Stimulated activated CD4-positive, alpha-beta T cell treated with anti-CD3 and anti-CD28 coated beads, Interleukin-1b, Interleukin-23, amount 100 ng/mL, for 4 hours (primary cell): Measurements from ENCODE around the gene GAB2.
A peak's percentile ranks its signal among the peaks of the same experiment; 100 is the strongest.

Experiments used
- DNase-seq, 2 donors: peaks; one replicate each; pipeline ENCODE4 v3.0.0-alpha.2; 2020; ENCODE audit warnings: low read depth in 2 of 2

Gene GAB2

GRCh38 chr11:78427615-78428265 is 10.1 kb upstream of the GAB2 start:
- DNase-seq, result no peak

GRCh38 chr11:78426845-78427244 is 9.2 kb upstream of the GAB2 start:
- DNase-seq, result no peak

GRCh38 chr11:78425399-78426070 is 7.9 kb upstream of the GAB2 start:
- DNase-seq, result no peak

- DNase-seq, result no peak
These were observed 7.0 kb upstream of the GAB2 start for GRCh38 chr11:78424334-78425270.

DNA sequence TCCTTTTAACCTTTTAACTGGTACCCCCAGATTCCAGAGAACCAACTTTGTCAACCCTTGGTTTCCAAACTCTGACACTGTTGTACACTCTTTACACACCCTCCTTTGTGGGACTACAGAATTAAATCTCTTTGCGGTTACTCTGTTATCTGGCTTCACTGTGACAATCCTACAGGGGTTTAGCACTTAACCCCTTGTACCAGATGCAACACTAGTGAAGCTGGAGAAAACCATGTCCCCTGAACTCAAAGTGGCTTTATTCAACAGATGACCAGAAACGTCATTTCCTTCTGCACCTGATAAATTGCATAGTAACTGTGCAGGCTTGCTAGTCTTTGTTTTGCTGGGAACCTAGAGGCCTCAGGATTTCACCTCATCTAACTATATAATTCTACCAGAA is 5.6 kb upstream of the GAB2 start:
- no peak for DNase-seq

- peak in 1 of 2 donors; percentile 38 for DNase-seq
These were observed 3.2 kb upstream of the GAB2 start for GRCh38 chr11:78420796-78421209.

DNA sequence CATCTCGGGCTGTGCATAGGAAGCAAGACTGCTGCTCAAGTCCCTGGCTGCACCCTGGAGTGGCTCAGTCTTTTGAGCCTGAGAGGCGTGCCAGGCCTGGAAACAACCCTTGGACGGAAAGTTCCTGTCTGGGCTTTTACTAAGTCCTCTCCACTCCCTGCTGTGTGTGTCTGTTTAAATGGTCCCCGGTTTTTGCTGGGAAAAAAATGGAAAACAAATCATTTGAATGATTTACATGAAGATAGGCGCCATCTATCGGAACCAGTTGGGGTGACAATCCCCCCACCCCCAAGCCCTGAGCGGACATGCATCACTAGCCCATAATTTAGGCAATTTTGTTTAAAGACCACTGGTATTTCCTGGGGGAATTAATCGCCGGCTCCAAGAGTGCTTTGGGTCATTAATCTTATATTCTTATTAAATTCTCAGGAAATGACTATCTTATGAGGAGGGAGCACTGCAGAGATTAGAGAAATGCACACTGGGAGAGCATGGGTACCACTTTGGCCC is 2.7 kb upstream of the GAB2 start:
- DNase-seq, result peak in 1 of 2 donors; percentile 31

GRCh38 chr11:78419327-78419726 is 1.7 kb upstream of the GAB2 start:
- DNase-seq, result no peak

GRCh38 chr11:78418584-78419211 is 1.1 kb upstream of the GAB2 start:
- no peak for DNase-seq

DNA sequence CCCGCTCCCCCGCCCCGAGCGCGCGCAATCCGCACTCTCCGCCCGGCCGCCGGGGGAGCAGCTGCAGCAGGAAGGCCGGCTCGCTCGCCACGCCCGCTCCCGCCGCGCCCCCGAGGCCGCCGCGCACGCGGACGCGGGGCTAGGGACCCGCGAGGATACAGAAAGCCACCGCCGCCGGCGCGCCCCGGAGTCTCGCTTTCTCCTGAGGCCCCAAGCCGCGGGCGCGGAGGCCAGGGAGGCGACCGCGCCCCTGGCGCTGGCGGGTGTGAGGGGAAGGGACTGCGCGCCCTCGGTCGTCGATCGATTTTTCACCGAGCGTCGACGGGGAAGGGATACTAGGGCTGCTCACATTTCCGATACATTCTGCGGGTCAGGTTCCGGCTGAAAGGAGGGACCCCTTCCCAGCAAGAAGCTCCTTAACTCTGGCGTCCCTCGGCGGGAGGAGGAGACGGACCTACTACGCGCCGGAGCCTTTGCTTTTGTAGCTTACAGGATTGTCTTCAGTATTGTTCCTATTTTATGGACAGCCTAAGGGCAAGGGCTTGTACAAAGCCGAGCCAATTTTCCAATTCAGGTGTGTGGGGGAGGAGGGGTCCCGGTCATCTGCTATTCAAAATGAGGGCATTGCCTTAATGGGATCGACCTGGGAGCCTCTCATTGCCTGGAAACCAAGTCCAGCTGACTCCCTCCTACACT is 416 bp upstream of the GAB2 start:
- peak; percentile 62 to 65 for DNase-seq

- peak; percentile 62 to 64 for DNase-seq
These were observed 1.1 kb downstream of the GAB2 start for GRCh38 chr11:78416285-78417174.

DNA sequence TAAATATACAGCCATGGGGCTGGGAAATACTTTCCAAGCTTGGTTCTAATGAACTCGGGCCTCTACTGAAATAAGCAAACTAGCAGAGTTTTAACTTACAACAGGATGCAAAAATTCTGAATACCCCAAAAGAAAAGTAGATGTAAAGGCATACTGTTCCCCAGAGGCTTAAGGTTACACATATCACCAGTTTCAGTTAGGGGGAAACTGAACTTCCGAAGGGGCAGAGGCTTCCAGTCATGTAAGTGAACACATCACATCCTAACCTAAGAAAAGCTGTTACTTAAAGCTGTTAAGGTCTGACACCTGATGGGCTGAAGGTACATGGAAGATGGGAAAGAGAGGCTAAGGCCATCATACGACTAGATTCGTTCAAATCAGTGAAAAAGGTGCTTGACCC is 2.3 kb downstream of the GAB2 start:
- DNase-seq, result no peak

DNA sequence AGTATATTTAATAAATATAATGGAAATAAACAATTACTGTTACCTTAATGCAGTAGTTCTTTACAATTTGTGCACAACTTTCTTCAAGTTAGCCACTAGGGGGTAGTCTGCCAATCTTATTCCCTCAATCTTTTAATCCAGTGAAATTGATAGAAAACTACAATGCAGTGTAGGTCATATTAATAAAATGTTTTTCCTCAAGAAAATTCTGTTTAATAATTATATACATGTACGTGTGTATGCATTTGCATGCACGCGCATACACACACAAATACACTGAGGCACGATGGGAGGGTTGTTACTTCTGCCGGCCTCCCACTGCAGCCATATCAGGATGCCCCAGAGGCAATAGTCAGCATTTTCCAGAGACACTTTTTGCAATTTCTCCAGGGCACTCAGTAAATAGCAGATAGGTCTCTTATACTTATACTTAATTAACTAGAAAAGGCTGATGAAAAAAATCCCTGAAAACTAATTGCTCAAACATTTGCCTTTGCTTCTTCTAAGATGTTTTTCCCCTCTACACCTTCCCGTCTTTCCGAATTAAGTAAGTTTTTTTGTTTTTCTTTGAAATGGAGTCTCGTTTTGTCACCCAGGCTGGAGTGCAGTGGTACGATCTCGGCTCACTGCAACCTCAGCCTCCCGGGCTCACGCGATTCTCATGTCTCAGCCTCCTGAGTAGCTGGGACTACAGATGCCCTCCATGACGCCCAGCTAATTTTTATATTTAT is 3.1 kb downstream of the GAB2 start:
- DNase-seq, result no peak

GRCh38 chr11:78408619-78409018 is 9.0 kb downstream of the GAB2 start:
- no peak for DNase-seq

- DNase-seq, result no peak
These were observed 10.9 kb downstream of the GAB2 start for GRCh38 chr11:78406568-78407196.

- DNase-seq, result no peak
These were observed 11.8 kb downstream of the GAB2 start for GRCh38 chr11:78405805-78406204.

- no peak for DNase-seq
These were observed 13.8 kb downstream of the GAB2 start for GRCh38 chr11:78403781-78404180.

- no peak for DNase-seq
These were observed 14.8 kb downstream of the GAB2 start for GRCh38 chr11:78402847-78403246.

GRCh38 chr11:78400702-78401101 is 16.9 kb downstream of the GAB2 start:
- DNase-seq, result no peak
